Measurements from ENCODE around the gene MUC4. TPM values are rescaled to one million over a fixed set of nuclear protein-coding genes. Genes with fewer than 3 reads are reported as not detected.

Gene MUC4
- total RNA-seq, 1 donor from 2014 or later: 1.1 TPM

- intact Hi-C loops (cut with DNase I): no loop called here
- no peak overlapping the region for H3K4me3 ChIP-seq
- H3K9me3 ChIP-seq: no peaks in the 10 kb centered on the region
- H3K27ac ChIP-seq: peak overlapping the region; percentile 60
- H3K27me3 ChIP-seq: no peaks in the 10 kb centered on the region
- TF ChIP-seq, protein P1, sequence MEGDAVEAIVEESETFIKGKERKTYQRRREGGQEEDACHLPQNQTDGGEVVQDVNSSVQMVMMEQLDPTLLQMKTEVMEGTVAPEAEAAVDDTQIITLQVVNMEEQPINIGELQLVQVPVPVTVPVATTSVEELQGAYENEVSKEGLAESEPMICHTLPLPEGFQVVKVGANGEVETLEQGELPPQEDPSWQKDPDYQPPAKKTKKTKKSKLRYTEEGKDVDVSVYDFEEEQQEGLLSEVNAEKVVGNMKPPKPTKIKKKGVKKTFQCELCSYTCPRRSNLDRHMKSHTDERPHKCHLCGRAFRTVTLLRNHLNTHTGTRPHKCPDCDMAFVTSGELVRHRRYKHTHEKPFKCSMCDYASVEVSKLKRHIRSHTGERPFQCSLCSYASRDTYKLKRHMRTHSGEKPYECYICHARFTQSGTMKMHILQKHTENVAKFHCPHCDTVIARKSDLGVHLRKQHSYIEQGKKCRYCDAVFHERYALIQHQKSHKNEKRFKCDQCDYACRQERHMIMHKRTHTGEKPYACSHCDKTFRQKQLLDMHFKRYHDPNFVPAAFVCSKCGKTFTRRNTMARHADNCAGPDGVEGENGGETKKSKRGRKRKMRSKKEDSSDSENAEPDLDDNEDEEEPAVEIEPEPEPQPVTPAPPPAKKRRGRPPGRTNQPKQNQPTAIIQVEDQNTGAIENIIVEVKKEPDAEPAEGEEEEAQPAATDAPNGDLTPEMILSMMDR (IDR thresholded peaks at IDR 0.05): no peak
- H3K36me3 ChIP-seq: no peaks in the 10 kb centered on the region
- ATAC-seq: peak; percentile 71
- H3K4me1 ChIP-seq: no peaks in the 10 kb centered on the region
- DNase-seq: peak; percentile 86
Measured at GRCh38 chr3:195823280-195823679, 11.6 kb upstream of the MUC4 start.

- no peak for DNase-seq
- ATAC-seq: no peak
- intact Hi-C loops (cut with DNase I): no loop called here
Measured at GRCh38 chr3:195822131-195822696, 10.5 kb upstream of the MUC4 start.

DNA sequence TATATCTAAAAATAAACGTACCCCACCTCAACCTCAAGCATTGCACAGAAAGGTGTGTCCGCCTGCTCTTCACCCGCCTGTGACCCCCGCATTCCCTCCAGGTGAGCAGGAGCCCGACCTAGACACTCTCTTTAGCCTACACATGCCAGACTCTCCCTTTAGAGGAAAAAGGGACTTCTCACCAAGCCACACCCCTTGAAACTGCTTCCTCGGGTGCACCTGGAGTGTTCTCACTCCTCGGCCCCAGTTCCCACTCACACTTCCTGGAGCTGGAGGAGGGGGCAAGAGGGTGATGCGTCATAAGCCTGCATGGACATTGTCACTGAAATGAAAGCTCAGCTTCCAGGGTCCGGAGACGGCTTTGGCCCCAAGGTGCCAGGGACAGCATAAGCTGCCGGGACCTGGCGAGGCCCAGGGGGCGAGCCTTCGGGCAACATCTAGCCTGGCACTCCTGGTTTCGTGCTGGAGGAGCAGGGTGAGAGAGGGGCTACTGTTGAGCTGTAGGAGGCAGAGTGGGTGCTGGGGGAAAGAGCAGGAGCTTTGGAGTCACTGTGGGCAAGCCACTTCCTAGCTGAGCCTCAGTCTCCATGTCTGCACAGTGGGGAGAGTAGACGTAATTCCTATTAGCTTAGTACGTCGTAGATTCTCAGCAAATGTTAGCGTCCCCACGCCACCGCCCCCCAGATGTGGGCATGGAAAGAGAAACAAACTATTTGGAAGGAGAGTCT lies 9.8 kb upstream of the MUC4 start:
- Histone ChIP-seq H3K9me3 (no peaks in the 10 kb centered on the region), H3K27me3 (no peaks in the 10 kb centered on the region), H3K27ac (no peak overlapping the region), H3K4me1 (no peaks in the 10 kb centered on the region), H3K36me3 (no peaks in the 10 kb centered on the region), H3K4me3 (no peak overlapping the region)
- ATAC-seq (peak; percentile 51), DNase-seq (no peak)
- intact Hi-C loops (cut with DNase I): no loop called here
- TF ChIP-seq, protein P1 (IDR thresholded peaks at IDR 0.05): no peak

More at GRCh38 chr3:195822131-195822696, 10.5 kb upstream of the MUC4 start:
- Histone ChIP-seq H3K27ac (no peak overlapping the region), H3K4me1 (no peaks in the 10 kb centered on the region), H3K27me3 (no peaks in the 10 kb centered on the region), H3K4me3 (no peak overlapping the region), H3K36me3 (no peaks in the 10 kb centered on the region), H3K9me3 (no peaks in the 10 kb centered on the region)
- TF ChIP-seq, protein P1 (IDR thresholded peaks at IDR 0.05): no peak

DNA sequence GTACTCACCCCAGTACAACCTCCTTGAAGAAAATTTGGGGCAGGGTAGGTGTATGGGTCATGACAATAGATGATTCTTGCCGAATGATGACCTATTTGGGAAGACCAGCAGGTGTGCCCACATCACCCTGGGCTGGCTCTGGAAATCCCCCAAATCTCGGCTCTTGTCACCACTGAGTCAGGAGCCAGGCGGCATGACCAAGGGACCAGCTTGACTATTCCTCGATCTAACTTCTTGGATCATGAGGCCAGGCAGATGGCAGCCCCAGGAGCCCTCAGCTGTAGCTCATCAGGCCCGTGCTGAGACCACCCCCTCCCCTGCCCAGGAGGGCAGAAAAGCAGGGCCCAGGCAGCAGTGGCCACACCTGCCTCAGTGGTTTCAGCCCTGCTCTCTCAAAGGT lies 9.2 kb upstream of the MUC4 start:
- ATAC-seq (no peak), DNase-seq (no peak)
- H3K27me3 ChIP-seq: no peaks in the 10 kb centered on the region
- H3K9me3 ChIP-seq: no peaks in the 10 kb centered on the region
- H3K4me1 ChIP-seq: no peaks in the 10 kb centered on the region
- TF ChIP-seq, protein P1 (IDR thresholded peaks at IDR 0.05): no peak
- H3K27ac ChIP-seq: no peak overlapping the region
- no peak overlapping the region for H3K4me3 ChIP-seq
- intact Hi-C loops (cut with DNase I): no loop called here
- H3K36me3 ChIP-seq: no peaks in the 10 kb centered on the region

- ATAC-seq (no peak), DNase-seq (no peak)
- Histone ChIP-seq H3K27me3 (no peaks in the 10 kb centered on the region), H3K4me3 (no peak overlapping the region), H3K36me3 (no peaks in the 10 kb centered on the region), H3K4me1 (no peaks in the 10 kb centered on the region), H3K27ac (no peak overlapping the region), H3K9me3 (no peaks in the 10 kb centered on the region)
- intact Hi-C loops (cut with DNase I): no loop called here
- TF ChIP-seq, protein P1 (IDR thresholded peaks at IDR 0.05): no peak
Measured at GRCh38 chr3:195820186-195820585, 8.5 kb upstream of the MUC4 start.
